Activated CD8-positive, alpha-beta memory T cell treated with anti-CD3 and anti-CD28 coated beads for 24 hours (primary cell): ENCODE measurements around the gene C1QTNF9.
"Not testable (repeated sequence)": the region's sequence is repeated elsewhere in the genome, so short reads cannot be mapped to it uniquely, and the experiment has no call there.

ENCODE experiments used
- DNase-seq: peaks from one replicate; pipeline ENCODE4 v3.0.0-alpha.2; 2020

The C1QTNF9 gene

GRCh38 chr13:24371273-24371672, 61.9 kb downstream of the C1QTNF9 start:
- not testable (repeated sequence) for DNase-seq
